GM12891 (cell line): ENCODE measurements around the gene SLCO1B1.
"Not testable (repeated sequence)": the region's sequence is repeated elsewhere in the genome, so short reads cannot be mapped to it uniquely, and the experiment has no call there.

Experiments used
- DNase-seq: peaks from one replicate; pipeline ENCODE4 v3.0.0; 2011; ENCODE audit warnings: low spot score; ENCODE audit not compliant: insufficient read length
- FAIRE-seq: peaks from 2 replicates; lab custom pipeline; 2011; peaks lifted over from hg19 to GRCh38; lab: Jason Lieb, UNC
- PAX5 ChIP-seq: IDR thresholded peaks from 2 replicates; pipeline ENCODE4 v1.6.1; 2011; ENCODE audit warnings: low read length, moderate library complexity, mild to moderate bottlenecking; ENCODE audit not compliant: insufficient read depth, severe bottlenecking
- POLR2A ChIP-seq: IDR thresholded peaks from 2 replicates; pipeline ENCODE4 v1.6.1; 2011; ENCODE audit warnings: low read depth, low read length, control low read depth
- POLR2AphosphoS5 ChIP-seq: IDR thresholded peaks from 2 replicates; pipeline ENCODE4 v1.6.1; 2011; ENCODE audit warnings: low read depth, low read length, control low read depth
- POU2F2 ChIP-seq: IDR thresholded peaks from 2 replicates; pipeline ENCODE4 v1.6.1; 2011; ENCODE audit warnings: low read depth, mild to moderate bottlenecking, control low read depth, low read length, moderate library complexity
- SPI1 ChIP-seq: IDR thresholded peaks from 2 replicates; pipeline ENCODE4 v1.6.1; 2011; ENCODE audit warnings: low read depth, low read length, control low read depth
- TAF1 ChIP-seq: IDR thresholded peaks from 2 replicates; pipeline ENCODE4 v1.6.1; 2011; ENCODE audit warnings: low read depth, low read length, control low read depth

SLCO1B1 gene

GRCh38 chr12:21144309-21144708, 13.3 kb downstream of the SLCO1B1 start:
- FAIRE-seq (no peak), DNase-seq (no peak)
- TF ChIP-seq PAX5 (no peak), POU2F2 (no peak), POLR2AphosphoS5 (no peak), TAF1 (no peak), SPI1 (no peak), POLR2A (no peak)

GRCh38 chr12:21149861-21150260, 18.9 kb downstream of the SLCO1B1 start:
- FAIRE-seq, DNase-seq: not testable (repeated sequence)

- no peak for TF ChIP-seq TAF1
- TF ChIP-seq SPI1 = no peak
- no peak for TF ChIP-seq POLR2A
- DNase-seq (no peak), FAIRE-seq (no peak)
Observed at GRCh38 chr12:21151184-21151583, 20.2 kb downstream of the SLCO1B1 start.

GRCh38 chr12:21155522-21156351, 24.7 kb downstream of the SLCO1B1 start:
- no peak for TF ChIP-seq POU2F2
- no peak for TF ChIP-seq POLR2A
- no peak for TF ChIP-seq TAF1
- TF ChIP-seq SPI1 = no peak
- TF ChIP-seq POLR2AphosphoS5 = no peak
- TF ChIP-seq PAX5 = no peak
- no peak for DNase-seq
- no peak for FAIRE-seq

GRCh38 chr12:21165048-21165447, 34.1 kb downstream of the SLCO1B1 start:
- TF ChIP-seq POLR2AphosphoS5 (no peak), SPI1 (no peak), POLR2A (no peak), PAX5 (no peak), TAF1 (no peak), POU2F2 (no peak)
- FAIRE-seq (no peak), DNase-seq (no peak)

- FAIRE-seq (peak; percentile 58), DNase-seq (no peak)
- TF ChIP-seq POU2F2 = no peak
Observed at GRCh38 chr12:21169878-21170472, 39.0 kb downstream of the SLCO1B1 start.

GRCh38 chr12:21172079-21172478, 41.1 kb downstream of the SLCO1B1 start:
- FAIRE-seq = no peak
- DNase-seq = no peak

GRCh38 chr12:21183721-21184275, 52.8 kb downstream of the SLCO1B1 start:
- no peak for DNase-seq
- no peak for FAIRE-seq
- TF ChIP-seq POU2F2 = no peak
- TF ChIP-seq POLR2A = no peak
- no peak for TF ChIP-seq SPI1
- no peak for TF ChIP-seq POLR2AphosphoS5
- TF ChIP-seq PAX5 = no peak
- TF ChIP-seq TAF1 = no peak

More at GRCh38 chr12:21172079-21172478, 41.1 kb downstream of the SLCO1B1 start:
- TF ChIP-seq SPI1 = no peak
- no peak for TF ChIP-seq POU2F2
- no peak for TF ChIP-seq PAX5
- no peak for TF ChIP-seq POLR2A

GRCh38 chr12:21190016-21190415, 59.0 kb downstream of the SLCO1B1 start:
- TF ChIP-seq POLR2AphosphoS5 (no peak), SPI1 (no peak), PAX5 (no peak), POLR2A (no peak), POU2F2 (no peak), TAF1 (no peak)
- DNase-seq (no peak), FAIRE-seq (no peak)

GRCh38 chr12:21214433-21214832, 83.4 kb downstream of the SLCO1B1 start:
- not testable (repeated sequence) for FAIRE-seq, DNase-seq

GRCh38 chr12:21219206-21219605, 88.2 kb downstream of the SLCO1B1 start:
- DNase-seq (no peak), FAIRE-seq (no peak)
- TF ChIP-seq POLR2A (no peak), TAF1 (no peak), POLR2AphosphoS5 (no peak), PAX5 (no peak), SPI1 (no peak), POU2F2 (no peak)
